Stimulated activated CD8-positive, alpha-beta memory T cell treated with anti-CD3 and anti-CD28 coated beads, Interleukin-12 subunit alpha, Interleukin-12 subunit beta, amount 100 ng/mL, for 24 hours (primary cell): ENCODE measurements around the gene COL6A2.
"Not testable (repeated sequence)": the region's sequence is repeated elsewhere in the genome, so short reads cannot be mapped to it uniquely, and the experiment has no call there.

Experiments
- DNase-seq: peaks from one replicate; pipeline ENCODE4 v3.0.0-alpha.2; 2020; ENCODE audit errors: extremely low read depth

The COL6A2 gene

DNA sequence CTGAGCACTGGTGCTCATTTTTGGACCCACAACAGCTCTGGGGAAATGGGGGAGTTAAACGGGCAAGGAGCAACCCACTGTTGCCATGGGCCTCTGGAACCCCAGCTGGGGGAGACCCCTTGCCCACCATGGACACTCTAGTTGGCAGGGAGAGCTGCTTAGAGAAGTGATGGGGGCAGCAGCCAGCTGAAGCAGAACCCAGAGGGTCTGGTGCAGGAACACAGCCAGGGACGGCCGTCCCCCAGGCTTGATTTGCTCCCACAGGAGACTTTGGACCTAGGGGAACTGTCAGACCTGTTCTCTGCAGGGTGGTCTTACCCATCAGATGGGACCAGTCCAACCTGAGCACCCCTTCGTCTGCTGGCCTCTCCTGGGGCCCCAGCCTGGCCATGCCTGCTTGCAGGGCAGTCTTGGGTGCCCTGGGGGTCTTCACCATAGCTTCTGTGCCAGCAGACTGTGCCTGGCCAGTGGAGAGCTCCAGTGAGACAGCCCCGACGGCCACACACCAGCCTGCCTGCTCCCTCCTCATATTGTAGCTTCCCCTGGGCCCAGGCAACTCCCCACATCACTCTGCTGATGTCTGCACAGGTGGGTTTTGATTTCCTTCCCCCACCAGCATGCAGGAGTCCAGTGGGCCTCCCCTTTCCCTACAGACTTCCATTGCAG is 75.1 kb downstream of the COL6A2 start:
- no peak for DNase-seq

DNA sequence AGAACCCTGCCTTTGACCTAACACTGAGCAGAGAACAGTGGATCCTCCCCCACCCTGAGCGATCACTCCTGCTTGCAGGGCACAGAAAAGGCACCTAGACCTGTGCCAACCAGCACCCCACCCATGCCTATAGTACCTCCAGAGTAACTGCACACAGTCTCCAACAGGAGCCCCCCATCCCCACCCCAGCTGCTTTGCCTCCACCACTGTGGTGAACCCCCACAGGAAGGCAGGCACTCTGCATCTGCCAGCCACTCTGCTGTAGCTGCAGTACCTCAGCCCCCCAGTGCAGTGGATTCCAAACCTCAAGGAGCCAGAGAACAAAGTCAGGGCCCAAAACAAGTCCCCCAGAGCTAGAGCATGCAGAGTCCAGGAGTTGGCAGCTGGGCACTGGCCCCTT is 75.7 kb downstream of the COL6A2 start:
- DNase-seq: no peak

DNA sequence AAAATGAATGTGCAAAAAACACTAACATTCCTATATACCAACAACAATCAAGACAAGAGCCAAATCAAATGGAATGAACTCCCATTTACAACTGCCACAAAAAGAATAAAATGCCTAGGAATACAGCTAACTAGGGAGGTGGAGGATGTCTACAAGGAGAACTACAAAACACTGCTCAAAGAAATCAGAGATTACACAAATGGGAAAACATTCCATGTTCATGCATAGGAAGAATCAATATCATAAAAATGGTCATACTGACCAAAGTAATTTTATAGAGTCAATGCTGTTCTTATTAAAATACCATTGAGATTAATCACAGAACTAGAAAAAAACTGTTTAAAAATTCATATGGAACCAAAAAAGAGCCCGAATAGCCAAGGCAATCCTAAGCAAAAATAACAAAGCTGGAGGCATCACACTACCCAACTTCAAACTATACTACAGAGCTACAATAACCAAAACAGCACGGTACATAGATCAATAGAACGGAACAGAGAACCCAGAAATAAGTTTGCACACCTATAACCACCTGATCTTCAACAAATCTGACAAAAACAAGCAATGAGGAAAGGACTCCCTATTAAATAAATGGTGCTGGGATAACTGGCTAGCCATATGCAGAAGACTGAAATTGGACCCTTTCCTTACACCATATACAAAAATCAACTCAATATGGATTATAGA is 78.7 kb downstream of the COL6A2 start:
- not testable (repeated sequence) for DNase-seq

DNA sequence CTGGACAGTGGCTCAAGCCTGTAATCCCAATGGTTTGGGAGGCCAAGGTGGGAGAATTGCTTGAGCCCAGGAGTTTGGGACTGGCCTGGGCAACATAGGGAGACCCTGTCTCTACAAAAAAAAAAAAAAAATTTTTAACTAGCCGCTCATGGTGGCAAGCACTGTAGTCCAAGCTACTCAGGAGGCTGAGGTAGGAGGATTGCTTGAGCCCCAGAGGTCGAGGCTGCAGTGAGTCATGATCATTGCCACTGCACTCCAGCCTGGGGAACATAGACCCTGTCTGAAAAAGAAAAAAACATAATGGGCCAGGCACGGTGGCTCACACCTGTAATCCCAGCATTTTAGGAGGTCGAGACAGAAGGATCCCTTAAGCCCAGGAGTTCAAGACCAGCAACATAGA is 81.0 kb downstream of the COL6A2 start:
- no peak for DNase-seq
